Measurements from ENCODE around the gene THOC7.

DNA sequence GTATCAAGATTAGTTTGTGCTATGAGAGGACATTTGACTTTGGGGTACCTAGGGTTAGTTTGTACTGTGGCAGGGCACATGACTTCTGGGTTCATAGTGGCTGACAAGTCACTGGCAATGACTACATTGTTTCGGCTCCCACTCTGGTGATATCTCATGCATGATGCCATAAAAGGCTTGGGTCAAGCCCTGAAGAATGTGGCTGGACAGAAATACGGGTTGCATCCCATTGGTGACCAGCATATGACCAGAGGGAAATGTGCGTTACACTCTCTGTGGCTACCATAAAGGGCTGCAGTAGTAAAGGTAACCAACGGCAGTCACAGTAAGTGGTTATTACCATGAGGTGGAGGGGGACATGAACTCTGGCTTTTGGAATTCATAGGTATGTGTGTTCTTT is 18.4 kb downstream of the THOC7 start:
- TF ChIP-seq CHD1 (IDR thresholded peaks at IDR 0.05; ENCODE audit: low read depth, low read length) (no peak), NFE2L2 (IDR thresholded peaks at IDR 0.05; ENCODE audit: low read depth, low read length) (no peak), FOS (IDR thresholded peaks at IDR 0.05; ENCODE audit: low read depth, low read length) (no peak), MXI1 (IDR thresholded peaks at IDR 0.05; ENCODE audit: borderline replicate concordance, low read depth, low read length) (no peak), RAD21 (IDR thresholded peaks at IDR 0.05; ENCODE audit: low read length) (no peak), POLR2A (IDR thresholded peaks at IDR 0.05; ENCODE audit: low read depth, low read length) (no peak), SMC3 (IDR thresholded peaks at IDR 0.05; ENCODE audit: low read depth, low read length) (no peak), MAZ (IDR thresholded peaks at IDR 0.05; ENCODE audit: borderline replicate concordance, low read depth, low read length) (no peak)
- TF ChIP-seq, protein P1, sequence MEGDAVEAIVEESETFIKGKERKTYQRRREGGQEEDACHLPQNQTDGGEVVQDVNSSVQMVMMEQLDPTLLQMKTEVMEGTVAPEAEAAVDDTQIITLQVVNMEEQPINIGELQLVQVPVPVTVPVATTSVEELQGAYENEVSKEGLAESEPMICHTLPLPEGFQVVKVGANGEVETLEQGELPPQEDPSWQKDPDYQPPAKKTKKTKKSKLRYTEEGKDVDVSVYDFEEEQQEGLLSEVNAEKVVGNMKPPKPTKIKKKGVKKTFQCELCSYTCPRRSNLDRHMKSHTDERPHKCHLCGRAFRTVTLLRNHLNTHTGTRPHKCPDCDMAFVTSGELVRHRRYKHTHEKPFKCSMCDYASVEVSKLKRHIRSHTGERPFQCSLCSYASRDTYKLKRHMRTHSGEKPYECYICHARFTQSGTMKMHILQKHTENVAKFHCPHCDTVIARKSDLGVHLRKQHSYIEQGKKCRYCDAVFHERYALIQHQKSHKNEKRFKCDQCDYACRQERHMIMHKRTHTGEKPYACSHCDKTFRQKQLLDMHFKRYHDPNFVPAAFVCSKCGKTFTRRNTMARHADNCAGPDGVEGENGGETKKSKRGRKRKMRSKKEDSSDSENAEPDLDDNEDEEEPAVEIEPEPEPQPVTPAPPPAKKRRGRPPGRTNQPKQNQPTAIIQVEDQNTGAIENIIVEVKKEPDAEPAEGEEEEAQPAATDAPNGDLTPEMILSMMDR (conservative IDR thresholded peaks at IDR 0.05; ENCODE audit: low read depth, low read length): no peak
- TF ChIP-seq, protein P2, sequence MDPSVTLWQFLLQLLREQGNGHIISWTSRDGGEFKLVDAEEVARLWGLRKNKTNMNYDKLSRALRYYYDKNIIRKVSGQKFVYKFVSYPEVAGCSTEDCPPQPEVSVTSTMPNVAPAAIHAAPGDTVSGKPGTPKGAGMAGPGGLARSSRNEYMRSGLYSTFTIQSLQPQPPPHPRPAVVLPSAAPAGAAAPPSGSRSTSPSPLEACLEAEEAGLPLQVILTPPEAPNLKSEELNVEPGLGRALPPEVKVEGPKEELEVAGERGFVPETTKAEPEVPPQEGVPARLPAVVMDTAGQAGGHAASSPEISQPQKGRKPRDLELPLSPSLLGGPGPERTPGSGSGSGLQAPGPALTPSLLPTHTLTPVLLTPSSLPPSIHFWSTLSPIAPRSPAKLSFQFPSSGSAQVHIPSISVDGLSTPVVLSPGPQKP (IDR thresholded peaks at IDR 0.05; ENCODE audit: borderline replicate concordance, low read depth, low read length): no peak
